ENCODE measurements around the gene ZNF292. TPM values are rescaled to one million over a fixed set of nuclear protein-coding genes. Genes with fewer than 3 reads are reported as not detected.

ZNF292 gene
- total RNA-seq, 1 experiment from 2014 or later = 45.0 TPM

DNA sequence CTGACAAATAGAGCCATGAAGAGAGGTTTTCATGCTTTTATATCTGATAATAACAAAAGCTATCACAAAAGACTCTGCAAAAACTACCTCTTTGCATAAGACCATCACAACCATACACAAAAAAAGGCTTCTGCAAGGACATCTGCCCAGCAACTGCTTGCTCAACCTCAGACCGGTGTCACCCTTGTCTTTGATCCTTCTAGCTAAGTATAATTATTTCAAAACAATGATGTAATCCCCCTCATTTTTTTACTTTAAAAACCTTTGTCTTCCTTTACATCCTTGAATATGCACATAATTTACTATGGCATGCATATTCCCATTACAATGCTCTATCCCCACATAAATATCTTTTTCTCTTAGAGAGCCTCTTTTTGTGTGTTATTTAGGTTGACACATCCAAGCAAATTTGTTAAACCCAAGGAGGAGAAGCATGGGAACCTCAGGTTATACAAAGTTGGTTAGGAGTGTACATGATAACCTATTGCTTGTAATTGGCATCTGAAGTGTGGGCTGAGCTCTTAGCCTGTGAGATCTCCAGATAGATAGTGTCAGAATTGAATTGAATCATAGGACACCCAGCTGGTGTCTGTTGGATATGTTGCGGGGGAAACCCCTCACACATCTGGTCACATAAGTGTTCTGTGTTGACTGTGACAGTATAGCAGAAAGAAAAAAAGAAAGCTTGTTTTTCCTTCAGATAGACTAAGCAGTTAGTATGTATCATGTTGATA lies 39.8 kb upstream of the ZNF292 start:
- H3K4me3 ChIP-seq (ENCODE audit: low read depth, low read length, poor library complexity, severe bottlenecking) = no peak overlapping the region
- no peak overlapping the region for H3K27ac ChIP-seq (ENCODE audit: low read depth, low read length, poor library complexity, severe bottlenecking)
- H3K36me3 ChIP-seq (ENCODE audit: insufficient read depth, low read length, poor library complexity, severe bottlenecking) = no peaks in the 10 kb centered on the region
- ChIA-PET POLR2A (ENCODE audit: low non-redundant PET) (no interaction called here), CTCF (no interaction called here)
- no peak for DNase-seq (ENCODE audit: low spot score)
- H3K4me1 ChIP-seq (ENCODE audit: insufficient read depth, low read length, poor library complexity, severe bottlenecking) = no peaks in the 10 kb centered on the region
- H3K9me3 ChIP-seq (ENCODE audit: low read depth, low read length, poor library complexity, severe bottlenecking) = no peaks in the 10 kb centered on the region
- TF ChIP-seq EZH2 (IDR thresholded peaks at IDR 0.05; ENCODE audit: borderline replicate concordance, low read depth, low read length, poor library complexity, severe bottlenecking) = no peak
- TF ChIP-seq, protein P1, sequence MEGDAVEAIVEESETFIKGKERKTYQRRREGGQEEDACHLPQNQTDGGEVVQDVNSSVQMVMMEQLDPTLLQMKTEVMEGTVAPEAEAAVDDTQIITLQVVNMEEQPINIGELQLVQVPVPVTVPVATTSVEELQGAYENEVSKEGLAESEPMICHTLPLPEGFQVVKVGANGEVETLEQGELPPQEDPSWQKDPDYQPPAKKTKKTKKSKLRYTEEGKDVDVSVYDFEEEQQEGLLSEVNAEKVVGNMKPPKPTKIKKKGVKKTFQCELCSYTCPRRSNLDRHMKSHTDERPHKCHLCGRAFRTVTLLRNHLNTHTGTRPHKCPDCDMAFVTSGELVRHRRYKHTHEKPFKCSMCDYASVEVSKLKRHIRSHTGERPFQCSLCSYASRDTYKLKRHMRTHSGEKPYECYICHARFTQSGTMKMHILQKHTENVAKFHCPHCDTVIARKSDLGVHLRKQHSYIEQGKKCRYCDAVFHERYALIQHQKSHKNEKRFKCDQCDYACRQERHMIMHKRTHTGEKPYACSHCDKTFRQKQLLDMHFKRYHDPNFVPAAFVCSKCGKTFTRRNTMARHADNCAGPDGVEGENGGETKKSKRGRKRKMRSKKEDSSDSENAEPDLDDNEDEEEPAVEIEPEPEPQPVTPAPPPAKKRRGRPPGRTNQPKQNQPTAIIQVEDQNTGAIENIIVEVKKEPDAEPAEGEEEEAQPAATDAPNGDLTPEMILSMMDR (conservative IDR thresholded peaks at IDR 0.05; ENCODE audit: low read depth, low read length) = no peak
- H3K27me3 ChIP-seq (replicated peaks; ENCODE audit: insufficient read depth, low read depth, low read length, poor library complexity) = no peaks in the 10 kb centered on the region
- no TSS peak for BruUV-seq (replicated peaks)
- intact Hi-C loops (cut with micrococcal nuclease; ENCODE audit: unreplicated experiment) = no loop called here

DNA sequence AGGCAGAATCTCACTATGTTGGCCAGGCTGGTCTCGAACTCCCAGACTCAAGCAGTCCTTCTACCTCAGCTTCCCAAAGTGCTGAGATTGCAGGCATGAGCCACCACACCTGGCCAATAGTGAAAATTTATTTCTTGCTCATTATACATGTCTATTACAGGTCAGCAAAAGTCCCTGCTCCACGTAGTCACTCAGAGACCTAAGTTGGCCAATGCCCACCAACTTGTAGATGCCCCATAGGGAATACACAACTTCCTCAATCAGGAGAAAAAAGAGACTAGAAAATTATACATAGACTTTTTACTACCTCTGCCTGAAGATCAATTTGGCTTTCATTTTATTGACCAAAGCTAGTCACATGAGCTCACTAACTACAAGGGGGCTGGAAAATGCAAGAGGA lies 38.4 kb upstream of the ZNF292 start:
- Histone ChIP-seq H3K36me3 (ENCODE audit: insufficient read depth, low read length, poor library complexity, severe bottlenecking) (no peaks in the 10 kb centered on the region), H3K27ac (ENCODE audit: low read depth, low read length, poor library complexity, severe bottlenecking) (no peak overlapping the region), H3K4me1 (ENCODE audit: insufficient read depth, low read length, poor library complexity, severe bottlenecking) (no peaks in the 10 kb centered on the region), H3K9me3 (ENCODE audit: low read depth, low read length, poor library complexity, severe bottlenecking) (no peaks in the 10 kb centered on the region), H3K27me3 (replicated peaks; ENCODE audit: insufficient read depth, low read depth, low read length, poor library complexity) (no peaks in the 10 kb centered on the region), H3K4me3 (ENCODE audit: low read depth, low read length, poor library complexity, severe bottlenecking) (no peak overlapping the region)
- DNase-seq (ENCODE audit: low spot score) = no peak
- intact Hi-C loops (cut with micrococcal nuclease; ENCODE audit: unreplicated experiment) = no loop called here
- TF ChIP-seq, protein P1 (conservative IDR thresholded peaks at IDR 0.05; ENCODE audit: low read depth, low read length) = no peak
- no peak for TF ChIP-seq EZH2 (IDR thresholded peaks at IDR 0.05; ENCODE audit: borderline replicate concordance, low read depth, low read length, poor library complexity, severe bottlenecking)
- POLR2A ChIA-PET (ENCODE audit: low non-redundant PET) = no interaction called here
- no TSS peak for BruUV-seq (replicated peaks)
- CTCF ChIA-PET = no interaction called here

DNA sequence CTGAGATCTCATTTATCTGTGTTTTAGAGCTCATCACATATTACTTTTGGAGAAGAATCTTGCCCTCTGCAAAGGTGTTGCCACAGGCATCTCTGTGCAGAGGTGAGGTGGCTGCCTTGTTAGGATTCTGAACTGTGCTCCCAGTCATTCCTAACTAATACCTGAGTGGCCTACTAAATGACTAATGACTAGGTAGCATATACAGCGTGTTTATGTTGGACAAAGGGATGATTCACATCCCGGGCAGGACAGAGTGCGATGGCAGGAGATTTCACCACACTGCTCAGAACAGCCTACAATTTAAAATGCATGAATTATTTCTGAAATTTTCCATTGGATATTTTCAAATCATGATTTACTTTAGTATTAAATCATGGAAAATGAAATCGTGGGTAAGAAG lies 37.3 kb upstream of the ZNF292 start:
- Histone ChIP-seq H3K4me1 (ENCODE audit: insufficient read depth, low read length, poor library complexity, severe bottlenecking) (no peaks in the 10 kb centered on the region), H3K9me3 (ENCODE audit: low read depth, low read length, poor library complexity, severe bottlenecking) (no peaks in the 10 kb centered on the region), H3K27ac (ENCODE audit: low read depth, low read length, poor library complexity, severe bottlenecking) (no peak overlapping the region), H3K4me3 (ENCODE audit: low read depth, low read length, poor library complexity, severe bottlenecking) (no peak overlapping the region), H3K36me3 (ENCODE audit: insufficient read depth, low read length, poor library complexity, severe bottlenecking) (no peaks in the 10 kb centered on the region), H3K27me3 (replicated peaks; ENCODE audit: insufficient read depth, low read depth, low read length, poor library complexity) (no peaks in the 10 kb centered on the region)
- intact Hi-C loops (cut with micrococcal nuclease; ENCODE audit: unreplicated experiment) = no loop called here
- ChIA-PET CTCF (no interaction called here), POLR2A (ENCODE audit: low non-redundant PET) (no interaction called here)
- TF ChIP-seq, protein P1 (conservative IDR thresholded peaks at IDR 0.05; ENCODE audit: low read depth, low read length) = no peak
- TF ChIP-seq EZH2 (IDR thresholded peaks at IDR 0.05; ENCODE audit: borderline replicate concordance, low read depth, low read length, poor library complexity, severe bottlenecking) = no peak
- BruUV-seq (replicated peaks) = no TSS peak
- DNase-seq (ENCODE audit: low spot score) = no peak

Measured in A673 (cell line).